ENCODE measurements around the gene WNK1.

The WNK1 gene

GRCh38 chr12:751192-751998 is 984 bp upstream of the WNK1 start:
- CTCF ChIA-PET = interaction anchor here (0.6 to 5.8 kb wide), 73 partner anchors 9 to 850 kb away, joined by 3 to 52 read pairs (median 5); partner anchors contain the start of genes NINJ2 and RAD52
- TF ChIP-seq CTCF (IDR thresholded peaks at IDR 0.05; ENCODE audit: control extremely low read depth, extremely low read depth, low read depth, missing control alignments) = peak; percentile 68
- POLR2A ChIA-PET = interaction anchor here (0.5 to 2.5 kb wide), 7 partner anchors 10 to 83 kb away, joined by 3 to 9 read pairs (median 4); no protein-coding TSS in a partner anchor
- DNase-seq (ENCODE audit: extremely low spot score) = peak; percentile 78

- DNase-seq (ENCODE audit: extremely low spot score) = peak; percentile 60
Observed at GRCh38 chr12:752695-753610, 574 bp downstream of the WNK1 start.

GRCh38 chr12:753611-754472 is 1.5 kb downstream of the WNK1 start:
- TF ChIP-seq CTCF (IDR thresholded peaks at IDR 0.05; ENCODE audit: control extremely low read depth, extremely low read depth, low read depth, missing control alignments) = no peak
- ChIA-PET CTCF (interaction anchor here (0.8 to 5.8 kb wide), 17 partner anchors 12 to 178 kb away, joined by 3 to 52 read pairs (median 4); no protein-coding TSS in a partner anchor), POLR2A (interaction anchor here (2.1 to 2.5 kb wide), 2 partner anchors 68 to 86 kb away, joined by 6 to 9 read pairs; no protein-coding TSS in a partner anchor)
- DNase-seq (ENCODE audit: extremely low spot score) = peak; percentile 45

More at GRCh38 chr12:752695-753610, 574 bp downstream of the WNK1 start:
- POLR2A ChIA-PET = interaction anchor here (0.6 to 2.5 kb wide), 5 partner anchors 67 to 161 kb away, joined by 3 to 9 read pairs (median 6); partner anchors contain the start of gene NINJ2
- TF ChIP-seq CTCF (IDR thresholded peaks at IDR 0.05; ENCODE audit: control extremely low read depth, extremely low read depth, low read depth, missing control alignments) = peak; percentile 20
- CTCF ChIA-PET = interaction anchor here (0.8 to 5.8 kb wide), 14 partner anchors 14 to 849 kb away, joined by 3 to 52 read pairs (median 4); partner anchors contain the start of gene RAD52

GRCh38 chr12:754473-754820 is 2.1 kb downstream of the WNK1 start:
- ChIA-PET CTCF (interaction anchor here (1.0 to 5.8 kb wide), 14 partner anchors 12 to 195 kb away, joined by 3 to 52 read pairs (median 5); partner anchors contain the start of gene RAD52), POLR2A (interaction anchor here (2.1 kb wide), 1 partner anchor 69 kb away, joined by 6 read pairs; no protein-coding TSS in a partner anchor)
- DNase-seq (ENCODE audit: extremely low spot score) = no peak

More at GRCh38 chr12:754473-754820, 2.1 kb downstream of the WNK1 start:
- no peak for TF ChIP-seq CTCF (IDR thresholded peaks at IDR 0.05; ENCODE audit: control extremely low read depth, extremely low read depth, low read depth, missing control alignments)
